ENCODE results near the gene WDR81. TPM values are rescaled to one million over a fixed set of nuclear protein-coding genes. Genes with fewer than 3 reads are reported as not detected.
A peak's percentile ranks its signal among the peaks of the same experiment; 100 is the strongest.

WDR81 gene
- total and polyA plus RNA-seq, 11 donors = 7.2 to 29.0 (median 9.3) TPM

DNA sequence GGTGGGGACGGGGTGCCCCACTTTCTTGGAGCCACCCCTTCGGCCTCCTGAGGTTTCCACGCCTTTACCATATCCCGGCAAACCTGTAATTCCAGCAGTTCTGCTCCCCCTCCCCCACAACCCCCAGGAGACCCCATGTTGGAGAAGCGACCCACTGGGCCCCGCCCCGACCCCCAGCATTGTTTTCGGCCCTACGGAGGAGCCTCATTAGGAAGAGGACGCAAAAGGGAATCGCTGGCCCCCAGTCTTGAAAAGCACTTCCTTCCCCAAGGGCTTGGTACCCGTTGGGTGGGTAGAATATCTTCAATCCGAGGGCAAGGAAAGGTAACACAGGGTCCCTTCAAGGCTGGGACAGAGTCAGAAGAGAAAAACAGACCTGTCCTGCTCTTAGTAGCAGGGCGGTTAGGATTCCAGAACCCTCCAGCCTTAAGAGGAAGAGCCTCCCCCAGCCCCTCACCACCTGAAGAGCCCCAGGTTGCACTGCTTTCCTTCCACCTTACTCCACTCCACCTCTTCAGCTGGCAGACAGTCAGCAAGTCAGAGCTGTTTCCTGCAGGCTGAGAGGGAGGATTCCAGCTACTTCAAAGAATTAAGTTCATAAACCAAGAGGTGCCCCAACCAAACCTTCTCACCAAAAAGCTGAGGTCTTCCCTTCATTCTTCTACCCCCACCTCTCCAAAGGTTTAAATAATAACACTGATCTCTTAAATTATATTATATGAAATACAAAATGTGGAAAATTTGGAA is 13.5 kb upstream of the WDR81 start:
- TF ChIP-seq POLR2A (IDR thresholded peaks at IDR 0.05) = no peak
- TF ChIP-seq, protein P1, sequence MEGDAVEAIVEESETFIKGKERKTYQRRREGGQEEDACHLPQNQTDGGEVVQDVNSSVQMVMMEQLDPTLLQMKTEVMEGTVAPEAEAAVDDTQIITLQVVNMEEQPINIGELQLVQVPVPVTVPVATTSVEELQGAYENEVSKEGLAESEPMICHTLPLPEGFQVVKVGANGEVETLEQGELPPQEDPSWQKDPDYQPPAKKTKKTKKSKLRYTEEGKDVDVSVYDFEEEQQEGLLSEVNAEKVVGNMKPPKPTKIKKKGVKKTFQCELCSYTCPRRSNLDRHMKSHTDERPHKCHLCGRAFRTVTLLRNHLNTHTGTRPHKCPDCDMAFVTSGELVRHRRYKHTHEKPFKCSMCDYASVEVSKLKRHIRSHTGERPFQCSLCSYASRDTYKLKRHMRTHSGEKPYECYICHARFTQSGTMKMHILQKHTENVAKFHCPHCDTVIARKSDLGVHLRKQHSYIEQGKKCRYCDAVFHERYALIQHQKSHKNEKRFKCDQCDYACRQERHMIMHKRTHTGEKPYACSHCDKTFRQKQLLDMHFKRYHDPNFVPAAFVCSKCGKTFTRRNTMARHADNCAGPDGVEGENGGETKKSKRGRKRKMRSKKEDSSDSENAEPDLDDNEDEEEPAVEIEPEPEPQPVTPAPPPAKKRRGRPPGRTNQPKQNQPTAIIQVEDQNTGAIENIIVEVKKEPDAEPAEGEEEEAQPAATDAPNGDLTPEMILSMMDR (IDR thresholded peaks at IDR 0.05) = no peak
- Histone ChIP-seq H3K4me3 (peak overlapping the region; percentile 57 to 98 (median 75)), H3K4me1 (peaks cover 4 to 56% (median 42%) of the 10 kb centered on the region in 12 donors), H3K27ac (peak overlapping the region; percentile 15 to 88 (median 80)), H3K27me3 (no peaks in the 10 kb centered on the region), H3K9me3 (no peaks in the 10 kb centered on the region), H3K36me3 (peaks cover 0 to 37% (median 32%) of the 10 kb centered on the region in 9 donors)
- no peak for DNase-seq
- WGBS, 4 donors = 34 to 42% (median 38%) methylated on average over 14 of the region's 14 CpGs
- no peak for ATAC-seq
- intact Hi-C loops (cut with DNase I) = loop anchor here in 5 of 10 donors (2.0 to 10.0 kb wide), 7 partner anchors 26 to 684 kb away; partner anchors contain the start of genes OVCA2 (in 1 of the 5) and PRPF8 (in 1 of the 5)

DNA sequence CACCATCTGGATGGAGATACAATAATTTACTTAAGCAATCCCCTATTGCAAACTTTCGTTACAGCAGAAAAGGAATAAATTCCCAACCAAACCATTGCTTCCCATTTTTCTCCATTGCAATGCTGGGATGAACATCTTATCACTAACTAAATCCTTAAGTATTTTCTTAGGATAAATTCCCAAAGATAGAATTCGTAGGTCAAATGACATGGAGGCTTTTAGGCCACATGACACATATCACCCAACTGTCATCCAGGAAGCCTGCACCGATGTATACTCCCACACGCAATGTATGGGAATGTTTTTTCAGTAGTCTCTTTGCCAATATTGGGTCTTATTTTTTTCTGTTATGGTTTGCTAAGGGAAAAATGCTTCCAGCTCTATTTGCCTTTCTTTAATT is 12.7 kb upstream of the WDR81 start:
- ATAC-seq = no peak
- Histone ChIP-seq H3K27me3 (no peaks in the 10 kb centered on the region), H3K4me3 (peak overlapping the region in 2 of 12 donors; percentile 5 to 7), H3K36me3 (peaks cover 0 to 37% (median 32%) of the 10 kb centered on the region in 9 donors), H3K9me3 (no peaks in the 10 kb centered on the region), H3K27ac (peak overlapping the region in 2 of 12 donors; percentile 100), H3K4me1 (peaks cover 4 to 56% (median 42%) of the 10 kb centered on the region in 12 donors)
- TF ChIP-seq, protein P1 (IDR thresholded peaks at IDR 0.05) = no peak
- DNase-seq = no peak
- WGBS, 4 donors = 65 to 77% (median 70%) methylated on average over 4 of the region's 4 CpGs
- intact Hi-C loops (cut with DNase I) = loop anchor here in 5 of 10 donors (2.0 to 10.0 kb wide), 7 partner anchors 27 to 683 kb away; partner anchors contain the start of genes OVCA2 (in 1 of the 5) and PRPF8 (in 1 of the 5)

DNA sequence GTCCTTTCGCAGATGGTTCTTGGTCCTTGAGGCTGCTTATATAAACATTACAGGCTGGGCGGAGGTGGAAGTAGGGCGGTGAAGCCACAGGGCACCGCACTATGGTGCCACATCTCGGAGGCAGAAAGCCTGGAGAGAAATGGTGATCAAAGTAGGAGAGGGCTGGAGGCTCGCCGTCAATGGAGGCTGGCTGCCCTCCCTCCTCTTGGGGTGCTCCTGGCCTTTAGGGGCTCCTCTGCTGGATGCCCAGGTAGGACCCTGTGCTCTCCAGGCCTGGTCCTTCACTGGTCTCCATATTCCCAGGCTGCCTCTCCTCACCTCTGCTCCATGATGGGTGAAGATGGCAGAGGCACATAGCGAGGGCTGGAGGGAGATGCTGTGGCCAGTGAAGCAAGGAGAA is 12.2 kb upstream of the WDR81 start:
- intact Hi-C loops (cut with DNase I) = loop anchor here in 5 of 10 donors (5.0 to 10.0 kb wide), 6 partner anchors 35 to 683 kb away; partner anchors contain the start of gene OVCA2 (in 1 of the 5)
- H3K36me3 ChIP-seq = peaks cover 0 to 37% (median 32%) of the 10 kb centered on the region in 9 donors
- H3K9me3 ChIP-seq = no peaks in the 10 kb centered on the region
- ATAC-seq (no peak), DNase-seq (no peak)
- H3K4me1 ChIP-seq = peaks cover 4 to 58% (median 42%) of the 10 kb centered on the region in 12 donors
- H3K27me3 ChIP-seq = no peaks in the 10 kb centered on the region
- WGBS, 4 donors = 86 to 93% (median 92%) methylated on average over 8 of the region's 8 CpGs
- peak overlapping the region in 3 of 12 donors; percentile 100 for H3K27ac ChIP-seq
- H3K4me3 ChIP-seq = peak overlapping the region in 2 of 12 donors; percentile 9 to 100
- TF ChIP-seq, protein P1 (IDR thresholded peaks at IDR 0.05) = no peak
- TF ChIP-seq POLR2A (IDR thresholded peaks at IDR 0.05) = no peak

Data from heart left ventricle (tissue), 16 donors.